ENCODE measurements around the gene GDAP1L1. TPM values are rescaled to one million over a fixed set of nuclear protein-coding genes. Genes with fewer than 3 reads are reported as not detected.
A peak's percentile ranks its signal among the peaks of the same experiment; 100 is the strongest.

GDAP1L1 gene
- total RNA-seq, 1 donor from 2014 or later, result 1.8 TPM

GRCh38 chr20:44204156-44204831, 42.8 kb upstream of the GDAP1L1 start:
- H3K4me1 Mint-ChIP-seq (ENCODE audit: unreplicated experiment), result peaks cover 36% of the 10 kb centered on the region
- peak overlapping the region; percentile 80 for H3K4me3 Mint-ChIP-seq
- no peak for TF ChIP-seq CTCF (conservative IDR thresholded peaks at IDR 0.05)
- H3K27me3 Mint-ChIP-seq, result no peaks in the 10 kb centered on the region
- DNase-seq (ENCODE audit: extremely low spot score, unreplicated experiment), result no peak
- H3K9me3 Mint-ChIP-seq, result no peaks in the 10 kb centered on the region
- H3K27ac Mint-ChIP-seq, result peak overlapping the region; percentile 95
- H3K36me3 Mint-ChIP-seq, result peaks cover 37% of the 10 kb centered on the region

- TF ChIP-seq CTCF (conservative IDR thresholded peaks at IDR 0.05), result no peak
- Mint-ChIP-seq H3K36me3 (peaks cover 33% of the 10 kb centered on the region), H3K27ac (peak overlapping the region; percentile 95), H3K4me1 (ENCODE audit: unreplicated experiment) (peaks cover 39% of the 10 kb centered on the region), H3K27me3 (no peaks in the 10 kb centered on the region), H3K4me3 (peak overlapping the region; percentile 18), H3K9me3 (no peaks in the 10 kb centered on the region)
- DNase-seq (ENCODE audit: extremely low spot score, unreplicated experiment), result no peak
These were observed 42.3 kb upstream of the GDAP1L1 start for GRCh38 chr20:44204832-44205215.

GRCh38 chr20:44206132-44206531, 41.0 kb upstream of the GDAP1L1 start:
- no peak for DNase-seq (ENCODE audit: extremely low spot score, unreplicated experiment)
- H3K36me3 Mint-ChIP-seq, result peaks cover 33% of the 10 kb centered on the region
- H3K4me3 Mint-ChIP-seq, result peak overlapping the region; percentile 12
- no peaks in the 10 kb centered on the region for H3K9me3 Mint-ChIP-seq
- H3K27me3 Mint-ChIP-seq, result no peaks in the 10 kb centered on the region
- TF ChIP-seq CTCF (conservative IDR thresholded peaks at IDR 0.05), result no peak
- H3K27ac Mint-ChIP-seq, result peak overlapping the region; percentile 68
- peaks cover 41% of the 10 kb centered on the region for H3K4me1 Mint-ChIP-seq (ENCODE audit: unreplicated experiment)

- peak overlapping the region; percentile 73 for H3K27ac Mint-ChIP-seq
- H3K4me3 Mint-ChIP-seq, result peak overlapping the region; percentile 69
- no peak for DNase-seq (ENCODE audit: extremely low spot score, unreplicated experiment)
- peaks cover 26% of the 10 kb centered on the region for H3K36me3 Mint-ChIP-seq
- no peak for TF ChIP-seq CTCF (conservative IDR thresholded peaks at IDR 0.05)
- H3K9me3 Mint-ChIP-seq, result no peaks in the 10 kb centered on the region
- peaks cover 48% of the 10 kb centered on the region for H3K4me1 Mint-ChIP-seq (ENCODE audit: unreplicated experiment)
- H3K27me3 Mint-ChIP-seq, result no peaks in the 10 kb centered on the region
These were observed 39.9 kb upstream of the GDAP1L1 start for GRCh38 chr20:44207126-44207723.

GRCh38 chr20:44208165-44208564, 38.9 kb upstream of the GDAP1L1 start:
- peak overlapping the region; percentile 96 for H3K4me3 Mint-ChIP-seq
- no peak for TF ChIP-seq CTCF (conservative IDR thresholded peaks at IDR 0.05)
- DNase-seq (ENCODE audit: extremely low spot score, unreplicated experiment), result no peak
- H3K36me3 Mint-ChIP-seq, result peaks cover 18% of the 10 kb centered on the region
- peaks cover 48% of the 10 kb centered on the region for H3K4me1 Mint-ChIP-seq (ENCODE audit: unreplicated experiment)
- no peaks in the 10 kb centered on the region for H3K9me3 Mint-ChIP-seq
- H3K27ac Mint-ChIP-seq, result peak overlapping the region; percentile 99
- no peaks in the 10 kb centered on the region for H3K27me3 Mint-ChIP-seq

Data from type B pancreatic cell (in vitro differentiated cells).